ENCODE measurements around the gene OR8B8. TPM values are rescaled to one million over a fixed set of nuclear protein-coding genes. Genes with fewer than 3 reads are reported as not detected.

Gene OR8B8
- total RNA-seq, 1 donor from 2014 or later: not detected

Other genes with a start within 250 kb of the OR8B8 start
- gene OR8G1, start 204.6 kb downstream of the OR8B8 start, total RNA-seq: not detected in 2 replicates
- not detected in 2 replicates for gene OR8G5, start 189.3 kb downstream of the OR8B8 start, total RNA-seq
- not detected in 2 replicates for gene OR8D1, start 131.7 kb downstream of the OR8B8 start, total RNA-seq
- not detected in 2 replicates for gene OR8D2, start 125.5 kb downstream of the OR8B8 start, total RNA-seq
- not detected in 2 replicates for gene OR8B2, start 61.2 kb downstream of the OR8B8 start, total RNA-seq
- gene OR8B3, start 46.7 kb downstream of the OR8B8 start, total RNA-seq: not detected in 2 replicates
- not detected in 2 replicates for gene OR8B4, start 20.8 kb downstream of the OR8B8 start, total RNA-seq
- gene OR8B12, start 98.0 kb upstream of the OR8B8 start, total RNA-seq: not detected in 2 replicates
- gene OR8A1, start 124.3 kb upstream of the OR8B8 start, total RNA-seq: not detected in 2 replicates
- not detected in 2 replicates for gene PANX3, start 165.7 kb upstream of the OR8B8 start, total RNA-seq
- gene TBRG1, start 177.2 kb upstream of the OR8B8 start, total RNA-seq: 12.6 and 25.3 TPM in 2 replicates
- 3.5 and 8.2 TPM in 2 replicates for gene SIAE, start 228.0 kb upstream of the OR8B8 start, total RNA-seq
- 21.2 and 28.1 TPM in 2 replicates for gene SPA17, start 228.2 kb upstream of the OR8B8 start, total RNA-seq